Glomerular visceral epithelial cell (primary cell): ENCODE data around the gene WDR4.
"Not testable (repeated sequence)": the region's sequence is repeated elsewhere in the genome, so short reads cannot be mapped to it uniquely, and the experiment has no call there.

Experiments used
- DNase-seq: peaks from one replicate; pipeline ENCODE4 v3.0.0-alpha.2; 2016; ENCODE audit errors: extremely low spot score

WDR4 gene

DNA sequence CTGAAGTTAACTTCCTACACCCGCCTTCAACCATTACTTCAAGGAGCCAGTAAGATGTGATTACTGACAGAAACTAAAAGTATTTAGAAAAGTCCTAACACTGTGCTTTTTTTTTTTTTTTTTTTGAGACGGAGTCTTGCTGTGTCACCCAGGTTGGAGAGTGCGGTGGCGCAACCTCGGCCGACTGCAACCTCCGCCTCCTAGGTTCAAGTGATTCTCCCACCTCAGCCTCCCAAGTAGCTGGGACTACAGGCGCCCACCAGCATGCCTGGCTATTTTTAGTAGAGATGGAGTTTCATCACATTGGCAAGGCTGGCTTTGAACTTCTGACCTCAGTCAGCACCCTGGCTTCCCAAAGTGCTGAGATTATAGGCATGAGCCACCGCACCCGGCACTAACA, 3.5 kb downstream of the WDR4 start:
- DNase-seq, result not testable (repeated sequence)

DNA sequence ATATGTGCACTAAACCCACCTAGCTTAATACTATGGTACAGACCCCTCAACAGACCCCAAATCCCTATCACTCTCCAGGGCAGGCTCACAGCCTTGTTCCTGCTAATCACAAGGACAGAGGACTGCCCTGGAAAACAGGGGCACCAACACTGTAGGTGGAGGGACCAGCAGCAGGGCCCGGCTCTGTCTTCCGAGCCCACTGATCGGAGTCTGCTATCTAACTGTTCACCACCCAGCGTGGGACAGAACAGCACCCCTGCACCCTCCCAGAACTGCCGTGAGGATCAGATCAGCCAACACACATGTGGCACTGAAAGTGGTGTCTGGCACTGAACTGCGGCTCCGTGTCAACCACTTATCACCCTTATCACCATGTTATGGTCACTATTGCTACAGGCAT, 6.2 kb downstream of the WDR4 start:
- DNase-seq, result no peak

DNA sequence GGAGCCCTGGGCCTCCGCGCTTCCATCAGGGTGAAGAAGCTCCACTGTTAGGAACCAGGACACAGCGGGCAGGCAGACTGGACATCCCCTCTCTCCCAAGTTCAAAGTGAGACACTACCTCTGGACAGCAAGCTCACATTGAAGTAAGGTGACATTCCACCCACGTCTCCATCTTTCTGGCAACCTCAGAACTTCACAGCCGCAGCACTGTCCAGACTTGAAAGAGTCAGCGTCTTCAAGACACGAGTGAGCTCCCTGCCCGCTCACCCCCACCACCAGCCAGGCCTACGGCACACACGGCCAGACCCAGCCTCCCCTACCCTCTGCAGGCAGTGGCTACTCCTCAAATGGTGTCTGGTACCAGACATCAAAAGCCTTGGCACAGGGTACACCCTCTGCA, 11.1 kb downstream of the WDR4 start:
- DNase-seq, result no peak

DNA sequence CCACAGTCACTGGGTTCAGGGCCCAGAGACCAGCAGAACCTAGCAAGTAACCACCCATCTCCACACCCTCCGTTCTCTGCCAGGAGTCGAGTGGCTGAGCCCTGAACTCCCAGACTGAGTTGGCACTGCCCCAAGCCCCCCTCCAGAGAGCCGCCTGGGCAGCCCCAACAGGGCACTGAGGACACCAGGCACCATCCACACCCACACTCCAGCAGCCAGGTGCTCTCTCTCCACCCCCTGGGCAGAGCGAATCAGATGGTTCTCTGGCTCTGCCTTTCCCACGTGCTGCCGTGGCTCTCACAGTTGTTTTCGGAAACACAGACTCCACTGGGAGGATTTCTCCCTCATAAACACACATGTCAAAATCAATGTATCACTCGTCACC, 13.6 kb downstream of the WDR4 start:
- no peak for DNase-seq

DNA sequence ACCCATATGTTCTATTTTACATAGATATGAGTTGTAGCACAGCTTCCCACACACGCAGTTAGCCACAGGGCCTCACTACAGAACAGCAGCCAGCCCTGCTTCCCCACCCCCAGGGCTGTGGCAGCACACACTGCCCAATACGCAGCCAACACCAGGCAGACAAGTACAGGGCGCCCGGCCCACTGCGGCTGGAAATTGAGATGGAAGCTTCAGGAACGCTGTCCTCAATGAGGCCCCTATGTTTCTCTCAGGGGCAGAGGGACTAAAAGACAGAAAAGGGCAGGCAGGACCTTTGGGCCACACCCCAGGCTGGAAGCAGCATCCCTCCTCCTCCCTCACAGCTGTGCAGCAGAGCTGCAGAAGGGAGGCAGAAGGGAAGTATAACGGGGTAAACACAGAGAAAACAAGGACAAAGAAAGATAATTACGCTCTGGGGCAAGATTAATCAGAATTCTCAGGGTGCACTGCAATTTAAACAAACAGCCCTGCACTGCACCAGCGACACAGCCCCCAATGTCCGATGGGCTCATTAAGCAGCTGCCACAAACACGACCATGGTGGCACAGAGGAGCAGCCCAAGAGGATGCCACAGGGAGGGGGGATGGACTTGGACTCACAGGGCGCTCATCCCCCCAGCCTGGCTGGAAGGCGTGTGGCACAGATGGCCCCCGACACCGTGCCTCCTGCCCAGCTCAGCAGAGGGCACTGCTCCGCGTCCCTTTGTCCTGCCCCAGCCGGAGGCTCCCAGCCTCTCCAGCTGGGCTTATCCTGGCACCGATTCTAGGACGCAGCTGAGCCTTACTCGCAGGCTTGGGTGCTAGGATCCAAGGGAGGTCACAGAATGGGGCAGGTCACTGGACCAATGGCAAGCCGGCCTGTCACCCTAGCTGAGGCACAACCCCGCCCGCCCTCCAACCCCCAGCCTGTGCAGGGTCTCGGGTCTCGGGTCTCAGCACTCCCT, 14.2 kb downstream of the WDR4 start:
- DNase-seq, result no peak

DNA sequence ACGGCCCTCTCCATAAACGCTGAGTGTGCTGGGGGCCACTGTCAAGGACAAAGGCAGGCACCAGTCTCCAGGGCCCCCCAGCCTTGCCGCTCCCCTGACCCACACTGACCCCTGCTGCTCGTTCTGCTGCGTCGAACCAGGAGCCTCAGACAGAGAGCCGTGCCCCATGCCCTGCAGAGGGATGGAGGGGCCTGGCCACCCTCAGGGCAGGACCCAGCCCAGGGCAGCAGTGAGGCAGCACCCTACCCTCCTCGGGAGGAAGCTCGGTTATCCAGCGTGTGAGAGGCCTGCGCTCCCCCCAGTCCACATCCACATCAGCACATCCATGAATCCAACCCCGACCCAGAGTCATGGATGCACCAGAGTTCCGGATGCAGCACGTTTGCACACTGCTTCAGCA, 15.1 kb downstream of the WDR4 start:
- no peak for DNase-seq

DNA sequence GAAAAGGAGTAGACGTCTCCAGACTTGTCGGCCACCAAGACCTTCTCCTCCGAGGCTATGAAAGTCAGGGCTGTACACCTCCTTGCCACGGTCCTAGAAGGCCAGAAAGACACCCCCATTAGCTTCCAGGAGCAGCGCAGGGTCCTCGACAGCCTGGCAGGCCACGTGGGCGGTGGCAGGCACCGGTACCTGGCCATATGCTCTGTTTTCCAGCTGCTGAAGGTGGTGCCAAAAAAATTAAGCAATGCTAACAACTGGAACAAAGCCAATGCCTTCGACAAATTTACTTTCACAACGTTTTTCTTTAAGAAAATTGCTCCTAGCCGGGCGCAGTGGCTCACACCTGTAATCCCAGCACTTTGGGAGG, 15.9 kb downstream of the WDR4 start:
- DNase-seq, result no peak

DNA sequence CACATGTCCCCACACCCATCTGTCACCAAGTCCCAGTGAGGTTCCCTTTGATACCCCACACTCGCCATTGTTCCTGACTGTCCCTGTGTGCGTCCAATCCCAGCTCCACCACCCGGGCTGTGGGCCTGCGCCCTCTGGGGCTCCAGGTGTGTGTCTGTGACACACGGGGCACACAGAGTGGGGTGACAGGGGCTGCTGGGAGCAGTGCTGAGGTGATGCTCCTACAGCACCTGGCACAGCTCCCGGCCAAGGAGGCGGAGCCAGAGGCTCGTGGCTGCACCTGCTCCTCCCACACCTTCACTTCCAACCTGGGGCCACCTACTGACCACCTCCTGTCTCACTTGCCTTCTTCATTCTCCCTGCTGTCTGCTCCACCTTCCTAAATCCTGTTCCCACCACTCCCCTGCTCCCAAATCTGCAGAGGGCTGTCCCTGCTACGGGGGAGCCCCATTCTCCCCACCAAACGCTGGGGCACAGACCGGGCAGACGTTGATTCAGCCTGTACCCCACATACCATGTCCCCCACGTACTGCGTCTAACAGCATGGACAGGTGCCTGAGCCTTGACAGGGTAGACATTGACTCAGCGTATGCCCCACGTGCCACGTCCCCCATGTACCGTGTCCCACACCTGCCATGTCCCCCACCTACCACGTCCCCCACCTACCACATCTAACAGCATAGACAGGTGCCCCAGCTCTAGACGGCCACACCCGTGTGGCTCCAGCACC, 16.4 kb downstream of the WDR4 start:
- DNase-seq, result no peak

DNA sequence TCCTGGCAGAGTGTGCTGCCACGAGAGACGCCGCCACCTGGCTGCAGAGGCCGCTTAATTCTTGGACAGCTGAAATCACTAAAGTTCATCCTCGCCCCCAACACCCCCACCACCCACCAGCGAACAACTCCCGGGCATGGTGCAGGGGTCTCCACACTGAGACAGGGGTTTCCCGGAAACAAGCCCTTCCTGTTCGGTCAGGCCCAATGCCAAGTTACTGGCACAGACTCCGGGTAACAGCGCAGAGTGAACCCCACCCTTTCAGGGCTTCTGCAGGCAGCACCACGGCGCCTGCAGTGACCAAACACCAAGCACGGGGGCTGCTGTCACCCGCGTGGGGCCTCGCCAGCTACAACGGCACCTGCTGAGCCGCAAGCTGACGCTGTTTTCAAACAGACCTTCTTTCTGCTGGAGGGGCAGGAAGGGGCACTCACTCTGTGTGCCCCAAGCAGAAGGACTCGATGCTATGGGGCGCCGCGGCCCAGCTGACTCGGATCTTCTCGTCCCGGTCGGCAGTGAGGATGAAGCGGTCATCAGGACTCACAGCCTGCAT, 17.4 kb downstream of the WDR4 start:
- no peak for DNase-seq

DNA sequence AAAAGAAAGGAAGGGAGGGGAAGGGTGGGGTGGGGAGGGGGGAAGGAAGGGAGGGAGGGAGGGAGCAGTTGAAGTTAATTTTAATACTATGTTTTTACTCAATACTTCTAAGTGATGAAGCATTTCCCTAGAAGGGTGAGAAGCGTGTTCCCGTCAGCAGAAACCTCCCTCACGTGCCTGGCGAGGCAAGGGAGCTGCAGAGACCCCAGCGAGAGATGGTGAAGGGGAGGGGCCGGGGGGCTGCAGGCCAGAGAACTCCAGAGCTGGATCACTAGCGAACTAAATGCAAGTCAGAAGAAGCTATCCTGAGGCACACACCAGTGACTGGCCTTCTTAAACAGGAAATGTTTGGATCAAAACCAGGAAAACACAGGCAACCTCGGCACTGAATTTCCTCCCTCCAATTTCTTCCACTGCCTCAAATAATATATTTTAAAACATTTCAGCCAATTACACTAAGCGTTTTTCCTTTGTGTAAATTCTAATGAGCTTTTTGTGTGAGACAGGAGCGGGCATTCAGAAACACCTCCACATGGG, 18.0 kb downstream of the WDR4 start:
- DNase-seq, result no peak

DNA sequence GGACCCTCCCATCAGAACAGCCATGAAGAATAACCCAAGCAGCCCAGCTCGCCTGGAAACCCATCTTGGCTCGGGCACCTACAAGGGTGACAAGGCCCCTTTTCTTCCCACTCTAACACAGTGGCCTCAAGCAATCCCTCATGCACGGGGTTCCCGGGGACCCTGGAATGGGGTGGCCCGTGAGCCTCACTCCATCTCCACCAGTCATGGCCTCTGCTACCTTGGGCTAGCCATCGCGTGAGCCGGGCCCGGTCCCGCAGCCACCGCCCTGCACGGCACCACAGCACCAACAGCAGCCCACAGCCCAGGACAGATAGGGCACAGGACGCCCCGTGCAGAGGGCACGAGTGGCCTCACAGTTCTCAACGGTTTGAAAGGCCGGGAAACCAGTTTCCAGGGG, 19.0 kb downstream of the WDR4 start:
- DNase-seq, result no peak

DNA sequence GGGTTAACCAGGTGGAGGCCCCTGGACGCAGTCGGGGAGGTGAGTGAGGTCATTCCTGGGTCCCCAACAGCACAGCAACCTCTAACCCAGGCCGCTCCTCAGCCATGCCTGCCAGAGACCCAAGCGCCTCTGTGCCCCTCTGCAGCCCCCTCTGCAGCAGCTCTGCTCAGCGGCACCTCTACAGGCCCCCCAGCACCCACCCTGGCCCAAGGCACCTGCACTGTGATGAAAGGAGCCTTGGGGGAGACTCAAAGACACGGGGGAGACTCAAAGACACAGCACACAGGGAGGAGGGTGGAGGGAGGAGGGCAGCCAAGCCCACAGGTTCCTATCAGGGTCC, 19.5 kb downstream of the WDR4 start:
- DNase-seq, result no peak

DNA sequence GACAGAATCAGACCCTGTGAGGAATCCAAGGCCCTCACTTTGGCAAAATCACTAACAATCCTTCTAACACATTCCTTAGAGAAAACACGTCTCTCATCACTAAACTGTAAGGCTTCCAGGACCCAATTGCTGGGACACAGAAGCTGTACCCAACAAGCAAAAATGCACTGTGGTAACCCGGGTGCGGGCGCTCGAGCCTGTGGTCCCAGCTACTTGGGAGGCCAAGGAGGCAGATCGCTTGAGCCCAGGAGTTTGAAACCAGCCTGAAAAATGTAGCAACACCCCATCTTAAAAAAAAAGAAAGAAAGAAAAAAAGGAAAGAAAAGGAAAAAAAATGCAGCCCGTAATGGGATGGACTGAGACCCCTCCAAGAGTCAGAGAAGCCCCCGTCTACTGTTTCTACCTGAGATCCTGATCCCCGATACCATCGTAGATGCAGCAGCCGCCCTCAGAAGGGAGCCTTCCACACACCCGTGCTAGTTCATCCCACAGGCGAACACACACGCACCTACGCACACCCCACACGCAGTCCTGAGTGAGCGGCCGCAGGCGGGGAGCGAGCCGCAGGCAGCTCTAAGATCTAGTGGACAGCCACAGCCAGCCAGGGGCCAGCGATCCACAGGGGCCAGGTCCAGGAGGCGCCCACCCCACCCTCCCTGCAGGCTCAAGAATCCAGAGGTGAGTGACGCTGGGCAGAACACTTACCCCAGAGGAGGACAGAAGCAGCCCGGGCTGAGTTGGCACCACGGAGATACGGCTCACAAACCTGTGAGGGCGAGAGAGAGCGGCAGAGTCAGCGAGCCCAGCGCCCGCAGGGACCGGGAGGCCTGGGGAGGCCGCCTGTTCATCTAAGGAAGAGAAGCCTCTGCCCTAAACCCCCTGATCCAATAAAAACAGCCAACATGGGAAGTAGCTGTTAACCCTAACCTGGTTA, 20.1 kb downstream of the WDR4 start:
- no peak for DNase-seq

DNA sequence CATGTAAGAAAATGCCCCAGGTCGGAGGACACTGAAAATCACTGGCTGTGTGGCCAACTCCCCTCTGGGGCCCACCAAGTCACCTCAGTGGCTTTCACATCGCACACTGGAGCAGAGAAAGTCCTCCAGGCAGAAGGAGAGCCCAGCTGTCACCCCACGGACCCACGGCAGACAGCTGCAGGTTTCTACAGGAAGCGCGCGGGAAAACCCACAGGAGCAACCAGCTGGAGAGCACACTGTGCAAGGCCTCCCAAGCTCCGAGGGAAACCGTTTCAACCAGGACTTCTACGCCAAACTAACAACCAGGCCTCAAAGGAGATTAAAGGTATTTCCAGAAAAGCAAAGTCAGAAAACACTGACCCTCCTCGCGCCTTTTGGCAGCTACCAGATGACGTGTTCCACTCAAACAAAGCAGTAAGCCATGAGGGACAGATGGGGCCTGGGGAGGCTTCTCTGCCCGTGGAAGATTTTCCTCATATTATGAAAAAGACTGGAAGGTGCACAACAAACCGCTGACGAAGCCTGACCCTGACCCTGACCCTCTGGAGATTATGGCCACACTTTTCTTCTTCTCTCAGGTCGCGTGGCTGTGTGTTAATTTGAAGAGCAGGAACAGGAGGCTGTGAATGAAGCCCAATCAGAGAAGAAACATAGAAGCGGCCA, 21.0 kb downstream of the WDR4 start:
- no peak for DNase-seq

DNA sequence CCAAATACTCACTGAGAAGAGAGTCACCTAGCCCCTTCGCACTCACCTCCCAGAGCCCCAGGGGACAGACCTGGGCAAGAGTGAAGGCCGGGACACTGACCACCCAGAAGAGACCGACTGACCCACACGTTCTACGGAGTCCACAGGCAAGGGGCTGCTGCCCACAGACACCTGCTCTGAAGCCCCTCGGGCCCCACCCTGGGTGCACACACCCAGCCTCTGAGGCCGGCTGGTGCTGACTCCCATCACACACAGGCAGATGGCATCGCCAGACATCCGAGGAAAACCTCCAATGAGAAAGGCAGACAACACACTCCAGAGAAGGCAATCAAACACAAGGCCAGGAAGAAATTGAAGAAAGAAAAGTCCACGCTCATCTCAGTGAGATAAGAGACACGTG, 22.1 kb downstream of the WDR4 start:
- DNase-seq, result no peak

DNA sequence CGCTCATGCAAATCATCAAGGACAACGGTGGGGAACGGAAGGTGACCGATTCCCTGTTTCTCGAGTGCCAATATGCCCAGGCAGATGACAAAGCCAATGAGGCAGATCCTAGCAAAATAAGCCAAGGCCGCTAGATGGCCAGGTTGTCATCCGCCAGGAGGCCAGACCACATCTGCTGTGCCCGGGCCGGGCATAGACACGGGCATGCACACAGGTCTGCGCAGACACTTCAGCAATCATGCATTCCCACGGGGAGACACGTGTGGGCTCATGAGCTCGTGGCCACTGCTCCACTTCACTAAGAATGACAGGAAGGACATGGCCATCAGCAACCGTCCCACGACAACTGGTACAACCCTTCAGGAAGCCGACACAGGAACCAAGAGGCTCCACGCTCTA, 23.4 kb downstream of the WDR4 start:
- DNase-seq, result no peak

DNA sequence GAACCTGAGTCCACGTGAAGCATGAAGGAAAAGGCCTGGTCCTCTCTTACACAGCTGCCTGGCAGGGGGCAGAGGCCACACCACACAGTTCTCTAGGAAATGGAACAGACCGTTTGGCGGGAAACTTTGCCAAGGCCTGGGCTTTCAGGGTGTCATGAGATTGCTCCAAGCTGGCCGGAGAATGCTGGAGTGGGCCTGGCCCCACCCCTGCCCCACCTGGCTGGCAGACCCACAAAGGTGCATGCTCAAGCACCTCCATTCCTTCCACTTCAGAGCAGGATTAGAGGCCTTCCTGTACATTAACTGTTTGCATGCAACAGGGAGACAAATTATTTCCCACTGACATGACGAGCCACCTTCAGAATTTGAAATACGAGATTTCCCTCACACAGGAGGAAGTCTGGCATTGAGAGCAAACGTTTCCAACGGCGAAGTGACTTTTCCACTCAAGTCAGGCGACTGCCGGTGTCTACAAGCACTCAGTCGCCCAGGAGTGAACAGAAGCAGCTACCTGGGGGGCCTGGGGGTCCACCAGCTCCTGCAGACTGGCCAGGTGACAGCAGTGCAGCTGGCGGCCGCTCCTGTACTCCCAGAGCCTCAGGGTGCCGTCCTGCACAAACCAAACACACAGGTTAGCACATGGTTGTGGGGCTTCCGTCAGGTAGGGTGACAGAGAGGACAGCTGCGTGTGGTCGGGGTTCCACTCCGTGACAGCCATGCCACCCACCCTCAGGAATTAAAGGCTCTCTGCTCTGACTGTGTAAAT, 24.0 kb downstream of the WDR4 start:
- DNase-seq, result no peak

DNA sequence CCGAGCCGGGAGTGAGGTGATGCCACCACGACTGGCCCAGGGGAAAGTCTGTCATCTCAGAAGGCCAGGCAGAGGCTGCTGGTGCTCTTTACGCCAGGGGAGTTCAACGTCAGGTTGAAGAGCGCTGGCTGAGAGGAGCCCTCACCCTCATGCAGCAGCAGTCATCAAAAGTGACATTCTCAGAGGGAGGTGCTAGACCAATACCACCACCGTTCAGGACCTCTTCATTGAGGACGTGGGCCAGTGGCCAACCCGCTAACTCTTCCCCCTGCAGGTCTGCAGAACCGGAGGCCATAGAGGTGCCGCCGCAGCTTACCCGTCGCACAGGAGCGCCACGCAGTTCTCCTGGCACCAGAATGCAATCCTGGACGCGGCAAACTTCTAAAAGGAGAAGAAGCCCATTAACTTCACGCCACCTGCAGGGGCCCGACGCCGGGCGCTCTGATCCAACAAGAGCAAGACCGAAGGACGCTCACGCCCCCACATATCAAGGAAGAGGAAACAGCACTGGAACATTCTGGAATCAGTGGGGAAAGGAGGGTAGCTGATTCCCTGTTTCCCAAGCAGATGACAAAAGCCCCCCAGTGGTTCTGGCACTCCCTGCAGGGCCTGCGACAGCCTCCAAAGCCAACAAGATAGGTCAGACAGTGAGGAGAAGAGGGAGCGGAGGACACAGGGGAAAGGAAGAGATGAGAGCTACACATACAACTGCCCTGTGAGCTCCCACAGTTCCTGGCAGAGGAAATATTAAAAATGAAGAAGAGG, 24.9 kb downstream of the WDR4 start:
- no peak for DNase-seq

DNA sequence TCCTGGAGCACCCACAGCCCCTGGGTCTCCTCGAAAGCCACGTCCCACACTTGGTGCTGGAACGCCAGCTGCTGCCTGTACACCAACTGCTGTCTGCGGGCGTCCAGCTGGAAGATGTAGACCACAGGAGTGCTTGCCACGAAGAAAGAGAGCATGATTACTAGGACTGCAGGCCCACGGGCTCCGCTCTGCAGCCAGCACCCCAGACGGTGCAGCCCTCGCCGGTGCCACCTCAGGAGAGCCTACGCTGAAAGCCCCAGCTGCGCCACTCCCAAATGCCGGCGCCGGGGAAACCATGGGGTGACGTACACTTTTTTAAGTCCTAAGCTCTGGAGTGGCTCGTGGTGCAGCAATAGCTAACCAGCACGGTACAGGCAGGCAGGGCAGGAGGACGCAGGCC, 25.7 kb downstream of the WDR4 start:
- no peak for DNase-seq
